CD14-positive monocyte (primary cell): Measurements from ENCODE around the gene BCL2L11. TPM values are rescaled to one million over a fixed set of nuclear protein-coding genes. Genes with fewer than 3 reads are reported as not detected.

Source experiments
- DNase-seq, 3 donors: peaks; one replicate each; pipeline ENCODE4 v3.0.0-alpha.2; 2011 to 2022
- H2AFZ ChIP-seq: 2 replicates; pipeline ENCODE4 v1.6.0; 2012; ENCODE audit warnings: mild to moderate bottlenecking, low read depth, low read length, inconsistent platforms; ENCODE audit not compliant: insufficient read depth, poor library complexity, severe bottlenecking
- H3K27ac ChIP-seq, 2 donors: 1 replicate in 1 of 2; 2 replicates in 1 of 2; pipeline ENCODE4 v1.5.1; 2012 to 2013; ENCODE audit warnings: low read length in 2 of 2, control low read depth in 1 of 2, inconsistent platforms in 1 of 2, low read depth in 1 of 2, mild to moderate bottlenecking in 1 of 2
- H3K27me3 ChIP-seq, 2 donors: one replicate each; pipeline versions ENCODE4 v1.6.0 to v1.6.1; 2011 to 2013; ENCODE audit warnings: low read length in 2 of 2; ENCODE audit not compliant: control insufficient read depth in 2 of 2, insufficient read depth in 2 of 2
- H3K36me3 ChIP-seq, 2 donors: replicated peaks in 1 of 2; 1 replicate in 1 of 2; 2 replicates in 1 of 2; pipeline versions ENCODE4 v1.5.1 to v1.6.1; 2012 to 2013; ENCODE audit warnings: low read length in 2 of 2, control low read depth in 1 of 2, inconsistent platforms in 1 of 2, mild to moderate bottlenecking in 1 of 2; ENCODE audit not compliant: insufficient read depth in 2 of 2, control insufficient read depth in 1 of 2
- H3K4me1 ChIP-seq, 2 donors: 1 replicate in 1 of 2; 2 replicates in 1 of 2; pipeline versions ENCODE4 v1.5.1 to v1.6.1; 2012 to 2013; ENCODE audit warnings: low read length in 2 of 2, control low read depth in 1 of 2, inconsistent platforms in 1 of 2, mild to moderate bottlenecking in 1 of 2, moderate library complexity in 1 of 2; ENCODE audit not compliant: insufficient read depth in 2 of 2, control insufficient read depth in 1 of 2
- H3K4me2 ChIP-seq: replicated peaks from 2 replicates; pipeline ENCODE3; 2012; ENCODE audit warnings: low read length, moderate library complexity, mild to moderate bottlenecking; ENCODE audit not compliant: poor library complexity, severe bottlenecking; ENCODE audit errors: extremely low read depth
- H3K4me3 ChIP-seq, 3 experiments: fragments of 200-600 bp in 1 of 3; sonication (generic) in 1 of 3; replicated peaks in 1 of 3; 1 replicate in 2 of 3; 2 replicates in 1 of 3; pipeline ENCODE4 v1.5.1; 2011 to 2013; ENCODE audit warnings: low read length in 3 of 3, mild to moderate bottlenecking in 3 of 3, control low read depth in 2 of 3, low read depth in 2 of 3, inconsistent platforms in 1 of 3, moderate library complexity in 1 of 3
- H3K79me2 ChIP-seq: 2 replicates; pipeline ENCODE4 v1.6.0; 2012; ENCODE audit warnings: mild to moderate bottlenecking, control low read depth, inconsistent platforms, low read length, moderate library complexity; ENCODE audit not compliant: insufficient read depth
- H3K9ac ChIP-seq: 2 replicates; pipeline ENCODE4 v1.6.0; 2017; ENCODE audit warnings: low read length, mild to moderate bottlenecking; ENCODE audit not compliant: insufficient read depth, poor library complexity, severe bottlenecking
- H3K9me3 ChIP-seq, 2 donors: replicated peaks in 1 of 2; 1 replicate in 1 of 2; 2 replicates in 1 of 2; pipeline versions ENCODE4 v1.5.1 to v1.6.1; 2012 to 2013; ENCODE audit warnings: low read length in 2 of 2, control low read depth in 1 of 2; ENCODE audit not compliant: control insufficient read depth in 1 of 2, insufficient read depth in 1 of 2
- H4K20me1 ChIP-seq: 2 replicates; pipeline ENCODE4 v1.6.0; 2012; ENCODE audit warnings: mild to moderate bottlenecking, low read length, control low read depth, moderate library complexity; ENCODE audit not compliant: insufficient read depth
- H3K27ac Mint-ChIP-seq, 7 donors: one replicate each; pipeline ENCODE4 v1.8.0; 2020; ENCODE audit warnings: mild to moderate bottlenecking in 7 of 7, mixed read lengths in 7 of 7, moderate library complexity in 6 of 7, inconsistent platforms in 2 of 7
- H3K27me3 Mint-ChIP-seq, 3 donors: one replicate each; pipeline ENCODE4 v1.8.0; 2021 to 2022; ENCODE audit warnings: low read depth in 3 of 3, mild to moderate bottlenecking in 3 of 3, mixed read lengths in 3 of 3, moderate library complexity in 3 of 3, inconsistent platforms in 1 of 3
- H3K36me3 Mint-ChIP-seq, 2 donors: one replicate each; pipeline ENCODE4 v1.8.0; 2020; ENCODE audit warnings: mixed read lengths in 2 of 2, inconsistent platforms in 1 of 2, mild to moderate bottlenecking in 1 of 2
- H3K4me1 Mint-ChIP-seq: one replicate; pipeline ENCODE4 v1.8.0; 2020; ENCODE audit warnings: mild to moderate bottlenecking, mixed read lengths
- H3K4me3 Mint-ChIP-seq, 2 donors: one replicate each; pipeline ENCODE4 v1.8.0; 2020; ENCODE audit warnings: mild to moderate bottlenecking in 2 of 2, mixed read lengths in 2 of 2, moderate library complexity in 1 of 2
- H3K9me3 Mint-ChIP-seq, 7 donors: one replicate each; pipeline ENCODE4 v1.8.0; 2020 to 2022; ENCODE audit warnings: mixed read lengths in 7 of 7, mild to moderate bottlenecking in 6 of 7, moderate library complexity in 6 of 7, inconsistent platforms in 2 of 7
- WGBS: methylation state at CpG from one replicate; pipeline ENCODE4 v1.1.5; 2013; ENCODE audit warnings: missing lambda C conversion rate; ENCODE audit not compliant: insufficient coverage; 5-methylcytosine and 5-hydroxymethylcytosine counted together
- intact Hi-C, 2 donors: fragments of 100-400 bp; cut with micrococcal nuclease; formaldehyde crosslinking; loops; one replicate each; pipeline versions ENCODE4 v1.15.0 to v1.15.1; 2023
- polyA plus RNA-seq, 3 donors: library from polyadenylated mRNA; depleted of rRNA in 1 of 3; unstranded in 2 of 3; stranded (reverse) in 1 of 3; fragments of 300-500 nt in 2 of 3; fragments of >200 nt in 1 of 3; fragmentation: Illumina TruSeq in 2 of 3; gene quantifications; 1 replicate in 2 of 3; 2 replicates in 1 of 3; pipeline ENCODE4 v1.2.3, GENCODE V29; 2012 to 2021
- TF ChIP-seq, protein P1 (sequence below): fragments of 200-600 bp; IDR thresholded peaks from one replicate; pipeline ENCODE4 v1.8.0; 2022; ENCODE audit warnings: antibody characterized with exemption, mild to moderate bottlenecking

Gene BCL2L11
- polyA plus RNA-seq, 3 donors, result 8.8 to 27.6 (median 20.4) TPM

DNA sequence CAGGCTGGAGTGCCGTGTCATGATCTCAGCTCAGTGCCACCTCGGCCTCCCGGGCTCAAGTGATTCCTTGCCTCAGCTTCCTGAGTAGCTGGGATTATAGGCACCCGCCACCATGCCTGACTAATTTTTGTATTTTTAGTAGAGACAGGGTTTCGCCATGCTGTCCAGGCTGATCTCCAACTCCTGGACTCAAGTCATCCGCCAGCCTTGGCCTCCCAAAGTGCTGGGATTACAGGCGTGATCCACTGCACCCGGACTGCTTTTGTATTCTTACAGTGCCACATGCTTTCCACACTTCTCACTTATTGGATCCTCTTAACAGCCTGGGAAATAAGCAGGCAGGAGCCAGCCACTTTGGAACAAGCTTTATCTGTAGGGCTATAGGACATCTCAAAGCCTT, 25.3 kb upstream of the BCL2L11 start:
- Mint-ChIP-seq H3K4me1 (peaks cover 5% of the 10 kb centered on the region), H3K36me3 (no peaks in the 10 kb centered on the region), H3K4me3 (no peak overlapping the region), H3K27ac (no peak overlapping the region), H3K9me3 (peaks cover 0 to 2% (median 0%) of the 10 kb centered on the region in 7 donors), H3K27me3 (peaks cover 2 to 11% (median 8%) of the 10 kb centered on the region in 3 donors)
- Histone ChIP-seq H3K9me3 (no peaks in the 10 kb centered on the region), H3K27ac (no peak overlapping the region), H3K4me3 (no peak overlapping the region), H3K27me3 (no peaks in the 10 kb centered on the region), H4K20me1 (no peaks in the 10 kb centered on the region), H3K4me2 (no peak overlapping the region), H3K36me3 (no peaks in the 10 kb centered on the region), H3K9ac (no peak overlapping the region), H3K79me2 (no peaks in the 10 kb centered on the region), H3K4me1 (peaks cover 4 to 5% of the 10 kb centered on the region in 2 donors), H2AFZ (no peak overlapping the region)
- no peak for DNase-seq
- intact Hi-C loops, result no loop called here
- 90% methylated on average over 6 of the region's 8 CpGs for WGBS
- TF ChIP-seq, protein P1, sequence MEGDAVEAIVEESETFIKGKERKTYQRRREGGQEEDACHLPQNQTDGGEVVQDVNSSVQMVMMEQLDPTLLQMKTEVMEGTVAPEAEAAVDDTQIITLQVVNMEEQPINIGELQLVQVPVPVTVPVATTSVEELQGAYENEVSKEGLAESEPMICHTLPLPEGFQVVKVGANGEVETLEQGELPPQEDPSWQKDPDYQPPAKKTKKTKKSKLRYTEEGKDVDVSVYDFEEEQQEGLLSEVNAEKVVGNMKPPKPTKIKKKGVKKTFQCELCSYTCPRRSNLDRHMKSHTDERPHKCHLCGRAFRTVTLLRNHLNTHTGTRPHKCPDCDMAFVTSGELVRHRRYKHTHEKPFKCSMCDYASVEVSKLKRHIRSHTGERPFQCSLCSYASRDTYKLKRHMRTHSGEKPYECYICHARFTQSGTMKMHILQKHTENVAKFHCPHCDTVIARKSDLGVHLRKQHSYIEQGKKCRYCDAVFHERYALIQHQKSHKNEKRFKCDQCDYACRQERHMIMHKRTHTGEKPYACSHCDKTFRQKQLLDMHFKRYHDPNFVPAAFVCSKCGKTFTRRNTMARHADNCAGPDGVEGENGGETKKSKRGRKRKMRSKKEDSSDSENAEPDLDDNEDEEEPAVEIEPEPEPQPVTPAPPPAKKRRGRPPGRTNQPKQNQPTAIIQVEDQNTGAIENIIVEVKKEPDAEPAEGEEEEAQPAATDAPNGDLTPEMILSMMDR, result no peak

DNA sequence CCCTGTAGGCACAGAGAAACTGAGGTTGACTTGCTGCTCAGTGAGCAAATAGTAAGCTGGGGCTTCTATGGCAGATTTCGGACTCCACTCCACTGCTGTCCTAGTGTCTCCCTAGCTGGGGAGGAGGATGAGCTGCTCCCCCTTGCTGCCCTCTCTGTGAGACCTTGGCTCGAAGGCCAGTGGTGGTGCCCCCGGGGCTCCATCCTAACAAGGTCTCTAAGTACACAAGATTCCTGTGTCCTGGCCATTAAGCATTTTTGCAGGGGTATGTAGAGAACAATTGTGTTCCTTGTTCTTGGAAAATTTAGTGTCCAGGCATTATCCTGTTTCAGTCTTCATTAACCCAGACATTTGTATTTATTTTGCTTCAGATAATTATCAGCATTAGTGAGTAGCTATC, 21.3 kb upstream of the BCL2L11 start:
- Histone ChIP-seq H3K27me3 (no peaks in the 10 kb centered on the region), H4K20me1 (no peaks in the 10 kb centered on the region), H3K9ac (no peak overlapping the region), H3K79me2 (no peaks in the 10 kb centered on the region), H3K4me3 (no peak overlapping the region), H3K4me2 (no peak overlapping the region), H3K9me3 (no peaks in the 10 kb centered on the region), H3K4me1 (peaks cover 13 to 14% of the 10 kb centered on the region in 2 donors), H3K36me3 (no peaks in the 10 kb centered on the region), H3K27ac (no peak overlapping the region), H2AFZ (peak overlapping the region; percentile 27)
- Mint-ChIP-seq H3K27me3 (peaks cover 0 to 4% (median 2%) of the 10 kb centered on the region in 3 donors), H3K4me1 (peaks cover 13% of the 10 kb centered on the region), H3K36me3 (no peaks in the 10 kb centered on the region), H3K9me3 (peaks cover 0 to 2% (median 0%) of the 10 kb centered on the region in 7 donors), H3K4me3 (no peak overlapping the region), H3K27ac (peak overlapping the region in 1 of 7 donors; percentile 59)
- intact Hi-C loops, result no loop called here
- TF ChIP-seq, protein P1, result no peak
- DNase-seq, result no peak
- WGBS, result 100% methylated on average over 3 of the region's 3 CpGs
